DND-41 (cell line): ENCODE measurements around the gene LTA.

ENCODE experiments used
- CTCF ChIP-seq: IDR thresholded peaks from 2 replicates; pipeline ENCODE4 v1.5.1; 2012; ENCODE audit warnings: borderline replicate concordance, low read length, moderate library complexity, mild to moderate bottlenecking; ENCODE audit not compliant: poor library complexity, severe bottlenecking; ENCODE audit errors: extremely low read depth
- EZH2 ChIP-seq: IDR thresholded peaks from 3 replicates; pipeline ENCODE4 v1.6.1; 2012; ENCODE audit warnings: borderline replicate concordance, low read depth, mild to moderate bottlenecking, moderate library complexity, low read length, inconsistent platforms; ENCODE audit not compliant: severe bottlenecking

GRCh38 chr6:31621991-31622390 is 49.9 kb downstream of the LTA start:
- no peak for TF ChIP-seq CTCF
- no peak for TF ChIP-seq EZH2
